Measurements from ENCODE around the gene TMEM53. TPM values are rescaled to one million over a fixed set of nuclear protein-coding genes. Genes with fewer than 3 reads are reported as not detected.
A peak's percentile ranks its signal among the peaks of the same experiment; 100 is the strongest.

TMEM53 gene
- total RNA-seq (2021; ENCODE audit: unreplicated experiment) (22.9 TPM), Bru-seq, nascent RNA (percentile 56 among the genes with signal in this experiment), BruChase-seq, experiment 1, labeled RNA remaining after a 2-hour chase (percentile 61 among the genes with signal in this experiment), BruChase-seq, experiment 2, labeled RNA remaining after a 6-hour chase (percentile 56 among the genes with signal in this experiment)
- 47.9 TPM for polyA plus RNA-seq (2012; ENCODE audit: insufficient read length)
- long read RNA-seq, transcript TMEM53-201 (3 exons, 890 nt), result minor isoform, 11 of 42 reads
- long read RNA-seq, transcript TMEM53-202 (3 exons, 2,310 nt), result major isoform, 14 of 42 reads
- long read RNA-seq, partial matches to known transcripts, result 1 of 42 reads
- long read RNA-seq, other reads (novel, unspliced or antisense), result 11 of 42 reads

GRCh38 chr1:44674113-44675000 is at the start of gene TMEM53, which contains the start of gene ARMH1:
TMEM53 (minus strand) TSS chr1:44674481; CDS start chr1:44674391, 90 bp downstream.
ARMH1 (plus strand) TSS chr1:44674714; CDS start chr1:44689698, 14,984 bp downstream.
- intact Hi-C loops (cut with micrococcal nuclease; ENCODE audit: unreplicated experiment), result no loop called here
- POLR2A ChIA-PET, result interaction anchor here (0.6 to 1.6 kb wide), 4 partner anchors 37 to 57 kb away, joined by 3 to 13 read pairs (median 4); no protein-coding TSS in a partner anchor
- TF ChIP-seq SIN3A (IDR thresholded peaks at IDR 0.05; ENCODE audit: borderline replicate concordance, insufficient read depth, low read depth, low read length) (0 out of 2 replicates have a peak, but pooled peaks have one; percentile 67), CTCF (IDR thresholded peaks at IDR 0.05) (no peak), REST (IDR thresholded peaks at IDR 0.05; ENCODE audit: insufficient read depth in 1 of 2, low read depth in 2 of 2, low read length in 1 of 2) (no peak), TCF7L2 (IDR thresholded peaks at IDR 0.05; ENCODE audit: low read depth, low read length) (no peak), POLR2AphosphoS5 (IDR thresholded peaks at IDR 0.05; ENCODE audit: low read depth, low read length) (peak; percentile 90)

GRCh38 chr1:44723496-44724295 is 49.4 kb upstream of the TMEM53 start:
- TF ChIP-seq POLR2AphosphoS5 (IDR thresholded peaks at IDR 0.05; ENCODE audit: low read depth, low read length), result no peak
- TF ChIP-seq SIN3A (IDR thresholded peaks at IDR 0.05; ENCODE audit: borderline replicate concordance, insufficient read depth, low read depth, low read length), result no peak
- TF ChIP-seq TCF7L2 (IDR thresholded peaks at IDR 0.05; ENCODE audit: low read depth, low read length), result no peak
- TF ChIP-seq CTCF (IDR thresholded peaks at IDR 0.05), result no peak
- no peak for TF ChIP-seq REST (IDR thresholded peaks at IDR 0.05; ENCODE audit: insufficient read depth in 1 of 2, low read depth in 2 of 2, low read length in 1 of 2)
- peaks cover 7% of the 10 kb centered on the region for H3K4me1 ChIP-seq (ENCODE audit: control insufficient read depth, insufficient read depth, low read length)
- no peak overlapping the region for H3K4me3 ChIP-seq (ENCODE audit: low read depth in 2 of 2, low read length in 2 of 2)
- H3K36me3 ChIP-seq (ENCODE audit: control insufficient read depth, insufficient read depth, low read length), result no peaks in the 10 kb centered on the region
- ATAC-seq, result no peak
- no peaks in the 10 kb centered on the region for H3K27me3 ChIP-seq (ENCODE audit: control insufficient read depth, insufficient read depth, low read length)
- ChIA-PET POLR2A (no interaction called here), CTCF (no interaction called here)
- DNase-seq (ENCODE audit: low read depth, low spot score), result no peak
- in situ Hi-C loops (cut with HindIII; ENCODE audit: low pct_unique_long_range_greater_than_20kb, low sequenced_read_pairs), result no loop called here
- H3K9me3 ChIP-seq (ENCODE audit: control insufficient read depth, insufficient read depth, low read depth, low read length), result no peaks in the 10 kb centered on the region
- BruUV-seq (replicated peaks), result no TSS peak
- intact Hi-C loops (cut with micrococcal nuclease; ENCODE audit: unreplicated experiment), result no loop called here
- H3K27ac ChIP-seq (ENCODE audit: low read length), result no peak overlapping the region

More at GRCh38 chr1:44674113-44675000, at the start of gene TMEM53, which contains the start of gene ARMH1:
- in situ Hi-C loops (cut with HindIII; ENCODE audit: low pct_unique_long_range_greater_than_20kb, low sequenced_read_pairs), result no loop called here
- Histone ChIP-seq H3K27ac (ENCODE audit: low read length) (peak within 1 kb of the TSS; percentile 93), H3K4me3 (ENCODE audit: low read depth in 2 of 2, low read length in 2 of 2) (peak within 1 kb of the TSS; percentile 72 to 96), H3K36me3 (ENCODE audit: control insufficient read depth, insufficient read depth, low read length) (no peaks in the 10 kb centered on the region), H3K9me3 (ENCODE audit: control insufficient read depth, insufficient read depth, low read depth, low read length) (no peaks in the 10 kb centered on the region), H3K4me1 (ENCODE audit: control insufficient read depth, insufficient read depth, low read length) (peaks cover 26% of the 10 kb centered on the region), H3K27me3 (ENCODE audit: control insufficient read depth, insufficient read depth, low read length) (no peaks in the 10 kb centered on the region)
- no TSS peak for BruUV-seq (replicated peaks)
- ATAC-seq, result peak; percentile 98
- DNase-seq (ENCODE audit: low read depth, low spot score), result peak; percentile 94
- CTCF ChIA-PET, result interaction anchor here (0.7 kb wide), 1 partner anchor 505 kb away, joined by 3 read pairs; no protein-coding TSS in a partner anchor
